Esophagus muscularis mucosa (tissue), 4 donors: ENCODE measurements around the gene ZNF394. TPM values are rescaled to one million over a fixed set of nuclear protein-coding genes. Genes with fewer than 3 reads are reported as not detected.
A peak's percentile ranks its signal among the peaks of the same experiment; 100 is the strongest.
"Not testable (repeated sequence)": the region's sequence is repeated elsewhere in the genome, so short reads cannot be mapped to it uniquely, and the experiment has no call there.

Experiments used
- DNase-seq: peaks from one replicate; pipeline ENCODE4 v3.0.0-alpha.2; 2017; ENCODE audit errors: extremely low spot score
- H3K27ac ChIP-seq, 4 donors: fragments of 200-600 bp; sonication (generic); replicated peaks in 1 of 4; 1 replicate in 3 of 4; 2 replicates in 1 of 4; pipeline ENCODE4 v1.5.1; 2016 to 2019; ENCODE audit warnings: mild to moderate bottlenecking in 1 of 4
- H3K27me3 ChIP-seq, 4 donors: fragments of 200-600 bp; sonication (generic); one replicate each; pipeline versions ENCODE4 v1.5.1 to v1.6.0; 2016 to 2019
- H3K36me3 ChIP-seq, 4 donors: fragments of 200-600 bp; sonication (generic); one replicate each; pipeline ENCODE4 v1.5.1; 2016 to 2019
- H3K4me1 ChIP-seq, 4 donors: fragments of 200-600 bp; sonication (generic); one replicate each; pipeline ENCODE4 v1.5.1; 2016 to 2019
- H3K4me3 ChIP-seq, 4 donors: fragments of 200-600 bp; sonication (generic); 1 replicate in 2 of 4; 2 replicates in 2 of 4; pipeline ENCODE4 v1.5.1; 2016 to 2019; ENCODE audit warnings: mild to moderate bottlenecking in 4 of 4, moderate library complexity in 1 of 4
- H3K9me3 ChIP-seq, 4 donors: fragments of 200-600 bp; sonication (generic); 1 replicate in 3 of 4; 2 replicates in 1 of 4; pipeline ENCODE4 v1.5.1; 2016 to 2019
- EP300 ChIP-seq: sonication (generic); formaldehyde crosslinking; IDR thresholded peaks from one replicate; pipeline ENCODE4 v1.6.1; 2017; ENCODE audit warnings: antibody characterized with exemption
- POLR2A ChIP-seq: fragments of 450-650 bp; IDR thresholded peaks from one replicate; pipeline ENCODE4 v1.6.1; 2017; ENCODE audit warnings: antibody characterized with exemption, moderate library complexity, mild to moderate bottlenecking, low read depth
- POLR2AphosphoS5 ChIP-seq, 2 donors: sonication (generic); formaldehyde crosslinking; IDR thresholded peaks; one replicate each; pipeline ENCODE4 v1.6.1; 2017; ENCODE audit warnings: antibody characterized with exemption in 2 of 2
- WGBS: methylation state at CpG from one replicate; pipeline ENCODE4 v1.1.5; 2018; 5-methylcytosine and 5-hydroxymethylcytosine counted together
- intact Hi-C: fragments of 100-400 bp; cut with DNase I; formaldehyde crosslinking; loops from one replicate; pipeline ENCODE4 v1.15.1; 2023
- total RNA-seq, 4 donors: library from RNA; depleted of rRNA; stranded (reverse); fragments of >200 nt; gene quantifications; one replicate each; pipeline versions ENCODE4 v1.1.0 to v1.2.1, GENCODE V29; 2016
- TF ChIP-seq, protein P1 (sequence below), 3 experiments: fragments of 200-600 bp in 2 of 3; fragments of 450-650 bp in 1 of 3; sonication (generic) in 2 of 3; IDR thresholded peaks; one replicate each; pipeline ENCODE4 v1.5.1; 2017 to 2019; ENCODE audit warnings: antibody characterized with exemption in 3 of 3, mild to moderate bottlenecking in 2 of 3, moderate library complexity in 1 of 3

Gene ZNF394
- total RNA-seq, 4 donors from 2014 or later, result 26.6 to 37.9 (median 32.7) TPM

DNA sequence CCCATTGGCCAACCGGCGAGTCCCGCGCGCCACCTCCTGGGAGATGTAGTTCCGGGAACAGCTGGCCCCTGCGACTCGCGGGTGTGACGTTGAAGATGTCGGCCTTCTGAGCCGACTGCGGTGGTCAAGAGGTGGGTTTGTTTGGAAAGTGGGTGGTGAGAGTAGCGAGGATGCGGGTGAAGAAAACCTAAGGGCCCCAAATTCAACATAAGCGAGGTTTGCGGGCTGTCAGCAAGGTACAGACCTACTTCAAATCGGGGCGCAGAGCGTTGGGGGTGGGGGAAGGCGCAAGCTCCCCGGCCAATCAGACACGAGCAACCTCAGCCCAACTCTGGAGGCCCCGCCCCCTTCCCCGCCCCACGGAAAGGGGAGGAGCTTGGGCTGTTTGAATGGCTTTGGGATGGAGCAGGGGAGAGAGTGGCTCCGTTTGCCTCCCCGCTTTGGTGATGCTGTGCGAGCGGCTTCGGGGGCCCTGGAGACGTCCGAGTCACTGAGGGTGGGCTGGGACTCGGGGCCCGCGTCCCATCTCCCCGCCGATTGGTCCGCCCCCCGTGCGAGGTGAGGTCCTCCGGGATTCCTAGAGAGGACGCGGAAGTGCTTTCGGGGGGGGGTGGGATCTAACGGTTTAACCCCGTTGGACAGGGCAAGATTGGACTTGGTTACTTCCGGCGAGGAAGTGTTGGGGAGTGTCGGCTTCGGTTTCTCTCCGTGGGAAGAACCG, 4.7 kb upstream of the ZNF394 start, which contains the start of gene ZKSCAN5:
ZKSCAN5 (plus strand) TSS at position 60 of the 721 bp plus-strand sequence. CDS start 1,383 bp downstream, outside the sequence.
- TF ChIP-seq POLR2AphosphoS5 (IDR thresholded peaks at IDR 0.05), result peak; percentile 69 to 92
- no peak for TF ChIP-seq EP300
- peak; percentile 77 for TF ChIP-seq POLR2A
- TF ChIP-seq, protein P1, sequence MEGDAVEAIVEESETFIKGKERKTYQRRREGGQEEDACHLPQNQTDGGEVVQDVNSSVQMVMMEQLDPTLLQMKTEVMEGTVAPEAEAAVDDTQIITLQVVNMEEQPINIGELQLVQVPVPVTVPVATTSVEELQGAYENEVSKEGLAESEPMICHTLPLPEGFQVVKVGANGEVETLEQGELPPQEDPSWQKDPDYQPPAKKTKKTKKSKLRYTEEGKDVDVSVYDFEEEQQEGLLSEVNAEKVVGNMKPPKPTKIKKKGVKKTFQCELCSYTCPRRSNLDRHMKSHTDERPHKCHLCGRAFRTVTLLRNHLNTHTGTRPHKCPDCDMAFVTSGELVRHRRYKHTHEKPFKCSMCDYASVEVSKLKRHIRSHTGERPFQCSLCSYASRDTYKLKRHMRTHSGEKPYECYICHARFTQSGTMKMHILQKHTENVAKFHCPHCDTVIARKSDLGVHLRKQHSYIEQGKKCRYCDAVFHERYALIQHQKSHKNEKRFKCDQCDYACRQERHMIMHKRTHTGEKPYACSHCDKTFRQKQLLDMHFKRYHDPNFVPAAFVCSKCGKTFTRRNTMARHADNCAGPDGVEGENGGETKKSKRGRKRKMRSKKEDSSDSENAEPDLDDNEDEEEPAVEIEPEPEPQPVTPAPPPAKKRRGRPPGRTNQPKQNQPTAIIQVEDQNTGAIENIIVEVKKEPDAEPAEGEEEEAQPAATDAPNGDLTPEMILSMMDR (IDR thresholded peaks at IDR 0.05), result no peak
- Histone ChIP-seq H3K27me3 (no peaks in the 10 kb centered on the region), H3K36me3 (peaks cover 0 to 7% (median 4%) of the 10 kb centered on the region in 4 donors), H3K9me3 (no peaks in the 10 kb centered on the region), H3K4me1 (peaks cover 33 to 55% (median 46%) of the 10 kb centered on the region in 4 donors), H3K27ac (peak within 1 kb of the TSS; percentile 90 to 96 (median 94)), H3K4me3 (peak within 1 kb of the TSS; percentile 80 to 92 (median 86))
- intact Hi-C loops, result loop anchor here (5.0 kb wide), 1 partner anchor 48 kb away; the partner anchor contains the start of gene FAM200A
- WGBS, result under 1% methylated on average over 34 of the region's 53 CpGs
- DNase-seq, result peak; percentile 100

DNA sequence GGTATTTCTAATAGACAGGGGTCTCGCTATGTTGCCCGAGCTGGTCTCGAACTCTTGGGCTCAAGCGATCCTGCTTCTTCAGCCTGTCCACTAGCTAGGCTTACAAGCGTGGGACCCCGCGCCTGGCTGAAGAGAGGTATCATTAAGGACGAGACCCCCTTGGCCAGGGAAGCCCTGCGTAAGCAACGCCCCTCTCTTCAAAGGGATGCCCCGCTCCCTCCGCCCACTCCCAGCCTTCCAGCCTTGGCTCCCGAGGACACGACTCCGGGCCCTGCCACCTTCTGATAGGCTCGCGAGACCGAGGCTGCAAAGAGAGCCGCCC, 4.2 kb upstream of the ZNF394 start:
- TF ChIP-seq POLR2AphosphoS5 (IDR thresholded peaks at IDR 0.05), result peak in 1 of 2 donors; percentile 65
- TF ChIP-seq, protein P1 (IDR thresholded peaks at IDR 0.05), result no peak
- peak overlapping the region; percentile 90 to 96 (median 94) for H3K27ac ChIP-seq
- 0% methylated on average over 7 of the region's 19 CpGs for WGBS
- intact Hi-C loops, result loop anchor here (5.0 kb wide), 1 partner anchor 48 kb away; the partner anchor contains the start of gene FAM200A
- DNase-seq, result no peak
- no peaks in the 10 kb centered on the region for H3K9me3 ChIP-seq
- H3K4me1 ChIP-seq, result peaks cover 33 to 54% (median 49%) of the 10 kb centered on the region in 4 donors
- peak overlapping the region; percentile 80 to 92 (median 86) for H3K4me3 ChIP-seq
- H3K27me3 ChIP-seq, result no peaks in the 10 kb centered on the region
- H3K36me3 ChIP-seq, result peaks cover 0 to 2% (median under 1%) of the 10 kb centered on the region in 4 donors

DNA sequence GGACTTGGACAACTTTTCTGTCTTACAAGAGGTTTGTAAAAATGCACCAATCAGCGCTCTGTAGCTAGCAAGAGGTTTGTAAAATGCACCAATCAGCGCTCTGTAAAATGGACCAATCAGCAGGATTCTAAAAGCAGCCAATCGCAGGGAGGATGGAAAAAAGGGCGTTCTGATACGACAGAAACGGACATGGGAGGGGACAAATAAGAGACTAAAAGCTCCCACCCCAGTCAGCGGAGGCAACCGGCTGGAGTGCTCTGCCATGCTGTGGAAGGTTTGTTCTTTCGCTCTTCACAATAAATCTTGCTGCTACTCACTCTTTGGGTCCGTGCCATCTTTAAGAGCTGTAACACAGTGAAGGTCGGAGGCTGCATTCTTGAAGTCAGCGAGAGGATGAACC, 1.2 kb upstream of the ZNF394 start:
- H3K9me3 ChIP-seq, H3K27me3 ChIP-seq, DNase-seq: not testable (repeated sequence)
- WGBS, result 94% methylated on average over 12 of the region's 12 CpGs
- Histone ChIP-seq H3K4me1 (peaks cover 39 to 58% (median 49%) of the 10 kb centered on the region in 4 donors), H3K4me3 (peak overlapping the region in 2 of 4 donors; percentile 68 to 91), H3K36me3 (peaks cover 3 to 23% (median 19%) of the 10 kb centered on the region in 4 donors), H3K27ac (peak overlapping the region in 3 of 4 donors; percentile 91 to 96 (median 94))
- intact Hi-C loops, result loop anchor here (5.0 kb wide), 1 partner anchor 51 kb away; the partner anchor contains the start of gene FAM200A

DNA sequence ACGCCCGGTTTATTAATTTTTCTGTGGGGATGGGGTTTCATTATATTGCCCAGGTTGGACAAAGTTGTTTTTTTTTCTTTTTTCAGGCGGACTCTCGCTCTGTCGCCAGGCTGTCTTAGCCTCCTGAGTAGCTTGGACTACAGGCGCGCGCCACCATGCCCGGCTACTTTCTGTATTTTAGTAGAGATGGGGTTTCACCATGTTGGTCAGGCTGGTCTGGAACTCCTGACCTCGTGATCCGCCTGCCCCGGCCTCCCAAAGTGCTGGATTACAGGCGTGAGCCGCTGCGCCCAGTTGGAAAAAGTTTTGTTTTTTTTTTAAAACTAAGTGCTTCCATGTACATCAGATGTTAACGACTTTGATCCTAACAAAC, 542 bp upstream of the ZNF394 start:
- Histone ChIP-seq H3K27ac (peak overlapping the region; percentile 91 to 96 (median 94)), H3K4me1 (peaks cover 33 to 55% (median 43%) of the 10 kb centered on the region in 4 donors), H3K9me3 (no peaks in the 10 kb centered on the region), H3K27me3 (no peaks in the 10 kb centered on the region), H3K36me3 (peaks cover 9 to 29% (median 25%) of the 10 kb centered on the region in 4 donors), H3K4me3 (peak overlapping the region; percentile 68 to 95 (median 80))
- no peak for DNase-seq
- intact Hi-C loops, result loop anchor here (5.0 kb wide), 1 partner anchor 52 kb away; the partner anchor contains the start of gene FAM200A
- TF ChIP-seq POLR2A, result no peak
- TF ChIP-seq EP300, result no peak
- TF ChIP-seq, protein P1 (IDR thresholded peaks at IDR 0.05), result no peak
- no peak for TF ChIP-seq POLR2AphosphoS5 (IDR thresholded peaks at IDR 0.05)
- WGBS, result 51% methylated on average over 16 of the region's 16 CpGs

DNA sequence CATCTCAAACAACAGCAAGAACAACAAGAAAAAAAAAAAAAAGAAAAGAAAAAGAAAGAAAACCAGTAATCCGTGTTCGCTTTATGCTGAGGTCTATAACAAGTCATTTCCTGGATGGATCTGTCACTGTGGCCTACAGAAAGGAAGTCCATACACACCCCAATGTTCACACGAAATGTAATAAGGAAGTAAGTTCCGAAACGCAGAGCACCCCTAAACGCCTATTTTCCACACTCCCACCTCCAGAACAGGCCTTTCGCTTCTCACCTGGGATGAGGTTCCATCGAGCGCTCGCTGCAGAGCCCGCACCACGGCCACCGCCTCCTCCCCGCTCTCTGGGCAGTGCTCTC, 735 bp downstream of the ZNF394 start:
- TF ChIP-seq POLR2AphosphoS5 (IDR thresholded peaks at IDR 0.05) (no peak), POLR2A (no peak), EP300 (no peak)
- TF ChIP-seq, protein P1 (IDR thresholded peaks at IDR 0.05), result no peak
- intact Hi-C loops, result loop anchor here (2.0 kb wide), 1 partner anchor 27 kb away; the partner anchor contains the start of gene ZNF789
- Histone ChIP-seq H3K36me3 (peaks cover 20 to 42% (median 38%) of the 10 kb centered on the region in 4 donors), H3K9me3 (peaks cover 0 to 12% (median 7%) of the 10 kb centered on the region in 4 donors), H3K27ac (peak overlapping the region; percentile 91 to 96 (median 94)), H3K4me3 (peak overlapping the region; percentile 68 to 95 (median 80)), H3K4me1 (peaks cover 30 to 52% (median 39%) of the 10 kb centered on the region in 4 donors), H3K27me3 (no peaks in the 10 kb centered on the region)
- no peak for DNase-seq
- WGBS, result under 1% methylated on average over 14 of the region's 14 CpGs
